ENCODE measurements around the gene PRDM16.

DNA sequence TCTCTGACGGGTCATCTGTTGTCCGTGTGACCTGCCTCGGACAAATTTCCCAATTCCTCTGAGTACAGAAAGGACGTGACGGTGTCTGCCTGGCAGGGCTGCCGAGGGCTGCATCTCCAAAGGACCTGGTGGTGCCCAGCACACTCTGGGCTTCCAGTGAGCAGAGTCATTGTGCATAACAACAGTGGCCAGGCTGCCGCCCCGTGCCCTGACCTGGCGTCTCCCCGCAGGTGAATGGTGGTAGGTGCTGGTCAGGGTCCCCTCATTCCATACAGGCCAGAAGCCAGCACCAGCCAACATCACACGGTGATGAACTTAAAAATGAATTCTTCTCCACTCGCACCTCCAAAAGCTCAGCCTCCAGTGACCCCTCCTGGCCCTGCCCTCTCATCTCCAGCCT is 28.2 kb downstream of the PRDM16 start:
- TF ChIP-seq, protein P1, sequence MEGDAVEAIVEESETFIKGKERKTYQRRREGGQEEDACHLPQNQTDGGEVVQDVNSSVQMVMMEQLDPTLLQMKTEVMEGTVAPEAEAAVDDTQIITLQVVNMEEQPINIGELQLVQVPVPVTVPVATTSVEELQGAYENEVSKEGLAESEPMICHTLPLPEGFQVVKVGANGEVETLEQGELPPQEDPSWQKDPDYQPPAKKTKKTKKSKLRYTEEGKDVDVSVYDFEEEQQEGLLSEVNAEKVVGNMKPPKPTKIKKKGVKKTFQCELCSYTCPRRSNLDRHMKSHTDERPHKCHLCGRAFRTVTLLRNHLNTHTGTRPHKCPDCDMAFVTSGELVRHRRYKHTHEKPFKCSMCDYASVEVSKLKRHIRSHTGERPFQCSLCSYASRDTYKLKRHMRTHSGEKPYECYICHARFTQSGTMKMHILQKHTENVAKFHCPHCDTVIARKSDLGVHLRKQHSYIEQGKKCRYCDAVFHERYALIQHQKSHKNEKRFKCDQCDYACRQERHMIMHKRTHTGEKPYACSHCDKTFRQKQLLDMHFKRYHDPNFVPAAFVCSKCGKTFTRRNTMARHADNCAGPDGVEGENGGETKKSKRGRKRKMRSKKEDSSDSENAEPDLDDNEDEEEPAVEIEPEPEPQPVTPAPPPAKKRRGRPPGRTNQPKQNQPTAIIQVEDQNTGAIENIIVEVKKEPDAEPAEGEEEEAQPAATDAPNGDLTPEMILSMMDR (IDR thresholded peaks at IDR 0.05; ENCODE audit: poor library complexity, severe bottlenecking) = no peak
- TF ChIP-seq, protein P2, sequence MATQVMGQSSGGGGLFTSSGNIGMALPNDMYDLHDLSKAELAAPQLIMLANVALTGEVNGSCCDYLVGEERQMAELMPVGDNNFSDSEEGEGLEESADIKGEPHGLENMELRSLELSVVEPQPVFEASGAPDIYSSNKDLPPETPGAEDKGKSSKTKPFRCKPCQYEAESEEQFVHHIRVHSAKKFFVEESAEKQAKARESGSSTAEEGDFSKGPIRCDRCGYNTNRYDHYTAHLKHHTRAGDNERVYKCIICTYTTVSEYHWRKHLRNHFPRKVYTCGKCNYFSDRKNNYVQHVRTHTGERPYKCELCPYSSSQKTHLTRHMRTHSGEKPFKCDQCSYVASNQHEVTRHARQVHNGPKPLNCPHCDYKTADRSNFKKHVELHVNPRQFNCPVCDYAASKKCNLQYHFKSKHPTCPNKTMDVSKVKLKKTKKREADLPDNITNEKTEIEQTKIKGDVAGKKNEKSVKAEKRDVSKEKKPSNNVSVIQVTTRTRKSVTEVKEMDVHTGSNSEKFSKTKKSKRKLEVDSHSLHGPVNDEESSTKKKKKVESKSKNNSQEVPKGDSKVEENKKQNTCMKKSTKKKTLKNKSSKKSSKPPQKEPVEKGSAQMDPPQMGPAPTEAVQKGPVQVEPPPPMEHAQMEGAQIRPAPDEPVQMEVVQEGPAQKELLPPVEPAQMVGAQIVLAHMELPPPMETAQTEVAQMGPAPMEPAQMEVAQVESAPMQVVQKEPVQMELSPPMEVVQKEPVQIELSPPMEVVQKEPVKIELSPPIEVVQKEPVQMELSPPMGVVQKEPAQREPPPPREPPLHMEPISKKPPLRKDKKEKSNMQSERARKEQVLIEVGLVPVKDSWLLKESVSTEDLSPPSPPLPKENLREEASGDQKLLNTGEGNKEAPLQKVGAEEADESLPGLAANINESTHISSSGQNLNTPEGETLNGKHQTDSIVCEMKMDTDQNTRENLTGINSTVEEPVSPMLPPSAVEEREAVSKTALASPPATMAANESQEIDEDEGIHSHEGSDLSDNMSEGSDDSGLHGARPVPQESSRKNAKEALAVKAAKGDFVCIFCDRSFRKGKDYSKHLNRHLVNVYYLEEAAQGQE (IDR thresholded peaks at IDR 0.05; ENCODE audit: borderline replicate concordance) = no peak

All from neural cell (in vitro differentiated cells).